K562 (cell line): Measurements from ENCODE around the gene PLCB4. TPM values are rescaled to one million over a fixed set of nuclear protein-coding genes. Genes with fewer than 3 reads are reported as not detected.

Experiments used
- ATAC-seq: fragments of 200-7000 bp; cut with Tn5 transposase; 3 replicates; pipeline ENCODE4 v1.9.1; 2020; ENCODE audit warnings: moderate library complexity
- BruUV-seq: library from RNA; stranded (reverse); fragments of 400-500 nt; replicated peaks from 2 replicates; lab custom pipeline; 2021; lab: Mats Ljungman, UMichigan
- CTCF ChIA-PET: fragments of 300-600 bp; formaldehyde crosslinking; extraction: SDS; loops from one replicate; lab custom pipeline; 2021; ENCODE audit warnings: low intra/inter-chr PET ratio; lab: Yijun Ruan, JAX
- POLR2A ChIA-PET: fragments of 300-600, 350-650 bp; sonication (Branson Sonifier 250); formaldehyde crosslinking; extraction: SDS; loops from one replicate; lab custom pipeline; 2021; ENCODE audit warnings: antibody characterized with exemption, inconsistent platforms; lab: Yijun Ruan, JAX
- DNase-seq, 4 experiments: peaks; one replicate each; pipeline versions ENCODE4 v3.0.0 to v3.0.0-alpha.2; 2011 to 2018; ENCODE audit warnings: low spot score in 3 of 4, mixed read lengths in 3 of 4; ENCODE audit errors: extremely low read depth in 1 of 4
- FAIRE-seq: peaks from 2 replicates; lab custom pipeline; 2011; peaks lifted over from hg19 to GRCh38; lab: Jason Lieb, UNC
- H2AFZ ChIP-seq: 2 replicates; pipeline ENCODE4 v1.6.0; 2011; ENCODE audit warnings: low read depth, low read length, control low read depth, inconsistent platforms
- H3K27ac ChIP-seq: fragments of 200-600 bp; 3 replicates; pipeline ENCODE4 v1.8.0; 2011; ENCODE audit warnings: low read depth, mild to moderate bottlenecking, control low read depth, inconsistent platforms, low read length, moderate library complexity, mixed read lengths; ENCODE audit errors: extremely low read depth
- H3K27me3 ChIP-seq, 2 experiments: fragments of 300-600 bp in 1 of 2; 2 replicates in 1 of 2; 3 replicates in 1 of 2; pipeline versions ENCODE4 v1.6.0 to v1.8.0; 2011; ENCODE audit warnings: inconsistent platforms in 2 of 2, low read length in 2 of 2, mild to moderate bottlenecking in 1 of 2, mixed read lengths in 1 of 2, moderate library complexity in 1 of 2; ENCODE audit not compliant: control insufficient read depth in 2 of 2, insufficient read depth in 2 of 2
- H3K36me3 ChIP-seq: fragments of 300-600 bp; 3 replicates; pipeline ENCODE4 v1.8.0; 2011; ENCODE audit warnings: mild to moderate bottlenecking, low read length, inconsistent platforms; ENCODE audit not compliant: control insufficient read depth, insufficient read depth
- H3K4me1 ChIP-seq, 2 experiments: fragments of 200-600 bp in 1 of 2; replicated peaks in 1 of 2; 2 replicates in 1 of 2; 3 replicates in 1 of 2; pipeline versions ENCODE4 v1.5.1 to v1.8.0; 2011; ENCODE audit warnings: inconsistent platforms in 2 of 2, low read length in 2 of 2, mild to moderate bottlenecking in 1 of 2, mixed read lengths in 1 of 2, moderate library complexity in 1 of 2; ENCODE audit not compliant: control insufficient read depth in 2 of 2, insufficient read depth in 2 of 2
- H3K4me2 ChIP-seq: 2 replicates; pipeline ENCODE4 v1.6.1; 2011; ENCODE audit warnings: low read length, control low read depth, inconsistent platforms, mixed read lengths; ENCODE audit not compliant: insufficient read depth
- H3K4me3 ChIP-seq: fragments of 200-600 bp; sonication (generic), shearing (Covaris generic); 2 replicates; pipeline ENCODE4 v1.5.1; 2016; ENCODE audit warnings: control low read depth, inconsistent platforms
- H3K79me2 ChIP-seq: fragments of 200-600 bp; 3 replicates; pipeline ENCODE4 v1.8.0; 2011; ENCODE audit warnings: low read length, inconsistent platforms; ENCODE audit not compliant: control insufficient read depth, insufficient read depth
- H3K9ac ChIP-seq, 2 experiments: 2 replicates each; pipeline versions ENCODE4 v1.6.0 to v1.6.1; 2011; ENCODE audit warnings: low read depth in 2 of 2, low read length in 2 of 2, control low read depth in 1 of 2, inconsistent platforms in 1 of 2, mild to moderate bottlenecking in 1 of 2, mixed read lengths in 1 of 2; ENCODE audit not compliant: insufficient read depth in 1 of 2
- H3K9me1 ChIP-seq: one replicate; pipeline ENCODE4 v1.6.0; 2011; ENCODE audit warnings: inconsistent platforms, mild to moderate bottlenecking, low read length, moderate library complexity; ENCODE audit not compliant: control insufficient read depth, insufficient read depth
- H3K9me3 ChIP-seq: replicated peaks from 2 replicates; pipeline ENCODE4 v1.5.1; 2011; ENCODE audit warnings: low read depth, low read length, inconsistent platforms; ENCODE audit not compliant: control insufficient read depth, insufficient read depth
- H4K20me1 ChIP-seq: replicated peaks from 2 replicates; pipeline ENCODE4 v1.6.1; 2011; ENCODE audit warnings: low read length, inconsistent platforms, mixed read lengths; ENCODE audit not compliant: control insufficient read depth, insufficient read depth
- GTF2A2 ChIP-seq: IDR thresholded peaks from 2 replicates; pipeline ENCODE4 v1.6.1; 2016; ENCODE audit warnings: mild to moderate bottlenecking, missing genetic modification characterization, missing compliant biosample characterization
- ID3 ChIP-seq, 2 experiments: fragments of 250-450 bp in 1 of 2; fragments of 450-650 bp in 1 of 2; sonication (Bioruptor Pico) in 1 of 2; IDR thresholded peaks; 2 replicates each; pipeline versions ENCODE4 v1.6.1 to v1.8.0; 2016 to 2021; ENCODE audit warnings: mild to moderate bottlenecking in 2 of 2, moderate library complexity in 2 of 2, missing compliant biosample characterization in 1 of 2, missing genetic modification characterization in 1 of 2
- MTA1 ChIP-seq: fragments of 450-650 bp; IDR thresholded peaks from 2 replicates; pipeline ENCODE4 v1.6.1; 2017; ENCODE audit warnings: borderline replicate concordance
- NONO ChIP-seq, 2 experiments: fragments of 200-400 bp in 1 of 2; fragments of 450-650 bp in 1 of 2; formaldehyde crosslinking in 1 of 2; IDR thresholded peaks; 2 replicates each; pipeline ENCODE4 v1.6.1; 2017; ENCODE audit warnings: low read depth in 2 of 2, mild to moderate bottlenecking in 2 of 2, moderate library complexity in 2 of 2, low read length in 1 of 2
- RBM25 ChIP-seq: fragments of 200-400 bp; formaldehyde crosslinking; IDR thresholded peaks from 2 replicates; pipeline ENCODE4 v1.6.1; 2018; ENCODE audit warnings: low read length, low read depth, moderate library complexity; ENCODE audit not compliant: severe bottlenecking
- SREBF2 ChIP-seq: sonication (generic); formaldehyde crosslinking; IDR thresholded peaks from 2 replicates; pipeline ENCODE4 v1.4.0; 2020; ENCODE audit warnings: mild to moderate bottlenecking, missing genetic modification reagents
- U2AF2 ChIP-seq: fragments of 200-400 bp; formaldehyde crosslinking; optimal IDR thresholded peaks from 2 replicates; pipeline ENCODE3; 2017; ENCODE audit warnings: low read depth, mild to moderate bottlenecking, low read length
- USF1 ChIP-seq: sonication (generic); formaldehyde crosslinking; IDR thresholded peaks from 2 replicates; pipeline ENCODE4 v1.9.0; 2022; ENCODE audit warnings: mild to moderate bottlenecking, missing genetic modification reagents
- WGBS: fragments of 100-300 bp; shearing (Covaris generic); methylation state at CpG from one replicate; pipeline ENCODE4 v1.1.6; 2016; ENCODE audit warnings: low coverage, mixed read lengths; ENCODE audit not compliant: insufficient coverage; ENCODE audit errors: missing lambda C conversion rate; 5-methylcytosine and 5-hydroxymethylcytosine counted together
- in situ Hi-C: fragments of 300-500 bp; cut with MboI; formaldehyde crosslinking; loops from 4 replicates; pipeline ENCODE4 v1.15.0; 2018; ENCODE audit warnings: inconsistent platforms, mixed read lengths
- intact Hi-C: fragments of 100-400 bp; cut with micrococcal nuclease; formaldehyde crosslinking; loops from 2 replicates; pipeline ENCODE4 v1.14.2; 2022
- polyA plus RNA-seq, 8 experiments: library from polyadenylated mRNA; depleted of rRNA in 4 of 8; stranded (reverse) in 5 of 8; unstranded in 3 of 8; fragments of >200 nt; fragmentation: Nextera tagmentation in 2 of 8; fragmentation: Illumina TruSeq in 1 of 8; extraction: Ambion mirVana in 2 of 8; extraction: Trizol in 1 of 8; gene quantifications; 2 replicates each; pipeline versions ENCODE4 v1.2.1 to v1.2.3, GENCODE V29; 2011 to 2014; ENCODE audit warnings: inconsistent platforms in 1 of 8, missing spikeins in 1 of 8
- total RNA-seq, 7 experiments: library from RNA; depleted of rRNA in 6 of 7; stranded (reverse); fragments of >200 nt in 6 of 7; fragmentation: Illumina TruSeq in 2 of 7; extraction: Trizol in 2 of 7; gene quantifications; 2 replicates each; pipeline versions ENCODE4 v1.2.1 to v1.2.3, GENCODE V29; 2011 to 2021; ENCODE audit warnings: low replicate concordance in 1 of 7

PLCB4 gene
- total and polyA plus RNA-seq, 9 of the 15 experiments (the other 6 are each of a cell fraction or from before 2014, with no cell fraction given), result 0.20 to 2.9 (median 0.52) TPM

- no peaks in the 10 kb centered on the region for H3K79me2 ChIP-seq
- in situ Hi-C loops, result no loop called here
- no peak overlapping the region for H3K4me2 ChIP-seq
- no peak overlapping the region for H3K27ac ChIP-seq
- FAIRE-seq (no peak), ATAC-seq (no peak), DNase-seq (no peak)
- H3K27me3 ChIP-seq, result no peaks in the 10 kb centered on the region
- H3K9me3 ChIP-seq, result no peaks in the 10 kb centered on the region
- H3K9ac ChIP-seq, result no peak overlapping the region
- ChIA-PET CTCF (no interaction called here), POLR2A (no interaction called here)
- no peak overlapping the region for H3K4me3 ChIP-seq
- H3K9me1 ChIP-seq, result no peaks in the 10 kb centered on the region
- H3K4me1 ChIP-seq, result peaks cover 0 to 12% of the 10 kb centered on the region in 2 experiments; a peak in 4 of 5 replicates
- WGBS, result 46% methylated on average over 2 of the region's 3 CpGs
- no TSS peak for BruUV-seq
- no peaks in the 10 kb centered on the region for H3K36me3 ChIP-seq
- H2AFZ ChIP-seq, result no peak overlapping the region
- TF ChIP-seq SREBF2 (CRISPR knock-in tag) (no peak), GTF2A2 (tag) (no peak), NONO (IDR thresholded peaks at IDR 0.05; ENCODE audit: low read depth in 2 of 2, low read length in 1 of 2) (no peak), U2AF2 (no peak), USF1 (CRISPR knock-in tag) (no peak), ID3 (CRISPR knock-in tag; IDR thresholded peaks at IDR 0.05) (no peak), ID3 (tag; IDR thresholded peaks at IDR 0.05) (no peak), RBM25 (no peak), MTA1 (no peak)
- TF ChIP-seq, all 486 proteins: peak for 0
- H4K20me1 ChIP-seq, result no peaks in the 10 kb centered on the region
- intact Hi-C loops, result loop anchor here (5.0 kb wide), 1 partner anchor 102 kb away; no protein-coding TSS in a partner anchor
Measured at GRCh38 chr20:9070304-9070703, 1.4 kb downstream of the PLCB4 start.
